HUES48 (cell line): ENCODE data around the gene ZNF579.
"Not testable (repeated sequence)": the region's sequence is repeated elsewhere in the genome, so short reads cannot be mapped to it uniquely, and the experiment has no call there.

Experiments
- H3K27ac ChIP-seq: one replicate; pipeline ENCODE4 v1.7.0; 2013; ENCODE audit warnings: low read depth, low read length, inconsistent platforms
- H3K27me3 ChIP-seq: 2 replicates; pipeline ENCODE4 v1.6.1; 2013; ENCODE audit warnings: mild to moderate bottlenecking, low read length; ENCODE audit not compliant: control insufficient read depth, insufficient read depth
- H3K36me3 ChIP-seq: 2 replicates; pipeline ENCODE4 v1.6.1; 2013; ENCODE audit warnings: low read length; ENCODE audit not compliant: control insufficient read depth, insufficient read depth
- H3K4me1 ChIP-seq: 2 replicates; pipeline ENCODE4 v1.6.1; 2013; ENCODE audit warnings: mild to moderate bottlenecking, low read length; ENCODE audit not compliant: control insufficient read depth, insufficient read depth
- H3K4me3 ChIP-seq: 2 replicates; pipeline ENCODE4 v1.5.1; 2013; ENCODE audit warnings: mild to moderate bottlenecking, low read depth, low read length
- H3K9ac ChIP-seq: 2 replicates; pipeline ENCODE4 v1.6.1; 2013; ENCODE audit warnings: mild to moderate bottlenecking, low read depth, low read length, moderate library complexity
- H3K9me3 ChIP-seq: 2 replicates; pipeline ENCODE4 v1.6.1; 2013; ENCODE audit warnings: low read length; ENCODE audit not compliant: control insufficient read depth, insufficient read depth

The ZNF579 gene

DNA sequence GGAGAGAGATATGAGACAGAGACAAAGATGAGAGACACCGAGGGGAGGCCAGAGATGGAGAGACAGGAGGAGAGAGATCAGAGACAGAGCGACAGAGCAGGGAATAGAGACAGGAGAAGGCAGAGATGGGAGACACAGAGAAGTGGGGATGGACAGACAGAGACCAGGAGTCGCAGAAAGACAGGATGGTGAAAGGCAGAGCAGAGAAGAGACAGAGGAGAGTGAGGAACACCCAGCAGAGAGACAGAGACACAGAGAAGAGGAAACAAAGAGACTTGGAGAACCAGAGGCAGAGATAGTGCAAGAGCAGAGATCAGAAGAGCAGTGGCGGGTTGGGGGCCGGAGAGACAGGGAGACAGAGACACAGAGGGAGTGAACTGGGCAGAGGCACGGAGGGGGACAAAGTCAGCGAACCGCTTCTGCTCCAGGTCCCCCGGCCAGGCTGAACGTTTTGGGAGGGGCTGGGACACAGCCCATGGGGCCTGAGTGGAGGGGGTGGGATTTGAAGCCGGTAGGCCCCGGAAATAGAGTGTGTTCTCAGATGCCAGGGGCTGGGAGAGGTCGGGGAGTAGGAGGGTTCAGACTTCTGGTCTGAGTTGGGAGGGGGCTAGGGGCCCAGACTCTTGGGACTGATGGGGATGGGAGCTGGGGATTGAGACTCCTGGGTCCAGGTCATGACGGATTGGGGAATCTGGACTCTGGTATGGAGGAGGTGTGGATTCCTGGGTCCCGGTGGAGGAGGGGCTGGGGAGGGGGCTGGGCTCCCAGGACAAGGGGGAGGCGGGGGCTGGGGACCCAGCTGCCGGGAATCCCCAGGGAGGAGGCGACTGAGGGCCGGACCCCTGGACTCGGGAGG, 654 bp downstream of the ZNF579 start:
- Histone ChIP-seq H3K27me3 (no peaks in the 10 kb centered on the region), H3K4me3 (peak overlapping the region; percentile 82), H3K27ac (peak overlapping the region; percentile 88), H3K9ac (peak overlapping the region; percentile 72), H3K36me3 (peaks cover 17% of the 10 kb centered on the region), H3K4me1 (no peaks in the 10 kb centered on the region; the same call in 1 of the 2 replicates), H3K9me3 (no peaks in the 10 kb centered on the region)

DNA sequence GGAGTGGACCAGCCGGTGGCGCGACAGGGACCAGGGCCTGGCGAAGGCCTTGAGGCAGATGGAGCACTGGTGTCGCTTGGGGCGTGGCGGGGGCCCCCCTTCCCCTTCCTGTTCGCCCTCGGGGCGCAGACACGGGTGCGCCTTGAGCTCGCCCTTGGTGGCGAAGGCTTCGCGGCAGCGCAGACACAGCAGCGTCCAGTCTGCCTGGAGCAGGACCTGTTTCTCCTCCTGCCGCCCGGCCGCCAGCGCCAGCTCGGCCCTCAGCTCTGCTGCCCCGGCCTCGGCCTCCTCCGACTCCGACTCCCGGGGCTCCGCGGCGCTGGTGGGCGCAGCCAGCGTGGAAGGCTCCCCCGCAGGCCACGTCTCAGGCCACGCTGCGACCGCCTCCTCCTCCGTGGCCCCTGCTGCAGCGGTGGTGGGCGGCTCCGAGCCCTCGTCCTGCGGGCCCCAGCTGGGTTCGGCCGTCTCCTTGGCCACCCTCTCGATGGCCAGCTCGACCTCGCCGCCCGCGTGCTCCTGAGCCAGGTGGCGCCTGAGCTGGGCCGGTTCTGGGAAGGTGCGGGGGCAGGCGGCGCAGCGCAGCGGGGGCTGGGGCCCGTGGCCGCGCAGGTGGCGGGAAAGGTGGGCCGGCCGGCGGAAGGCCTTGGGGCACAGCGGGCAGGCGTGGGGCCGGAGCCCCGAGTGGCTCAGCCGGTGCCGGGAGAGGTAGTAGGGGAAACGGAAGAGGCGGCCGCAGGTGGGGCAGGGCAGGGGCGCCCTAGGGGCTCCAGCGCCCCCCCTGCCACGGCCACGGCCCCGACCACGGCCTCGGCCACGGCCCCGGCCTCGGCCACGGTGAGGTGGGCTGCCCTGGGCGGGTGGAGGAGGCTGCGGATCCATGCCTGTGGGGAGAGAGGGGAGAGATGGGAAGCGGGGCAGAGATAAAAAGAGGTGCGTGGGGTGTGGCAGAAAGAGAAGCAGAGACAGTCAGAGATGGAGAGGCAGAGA, 1.6 kb downstream of the ZNF579 start:
- peak overlapping the region; percentile 82 for H3K4me3 ChIP-seq
- no peaks in the 10 kb centered on the region; the same call in 1 of the 2 replicates for H3K4me1 ChIP-seq
- H3K27me3 ChIP-seq: no peaks in the 10 kb centered on the region
- peak overlapping the region; percentile 61; the same call in 1 of the 2 replicates for H3K9ac ChIP-seq
- no peaks in the 10 kb centered on the region for H3K9me3 ChIP-seq
- H3K27ac ChIP-seq: no peak overlapping the region
- H3K36me3 ChIP-seq: peaks cover 17% of the 10 kb centered on the region

DNA sequence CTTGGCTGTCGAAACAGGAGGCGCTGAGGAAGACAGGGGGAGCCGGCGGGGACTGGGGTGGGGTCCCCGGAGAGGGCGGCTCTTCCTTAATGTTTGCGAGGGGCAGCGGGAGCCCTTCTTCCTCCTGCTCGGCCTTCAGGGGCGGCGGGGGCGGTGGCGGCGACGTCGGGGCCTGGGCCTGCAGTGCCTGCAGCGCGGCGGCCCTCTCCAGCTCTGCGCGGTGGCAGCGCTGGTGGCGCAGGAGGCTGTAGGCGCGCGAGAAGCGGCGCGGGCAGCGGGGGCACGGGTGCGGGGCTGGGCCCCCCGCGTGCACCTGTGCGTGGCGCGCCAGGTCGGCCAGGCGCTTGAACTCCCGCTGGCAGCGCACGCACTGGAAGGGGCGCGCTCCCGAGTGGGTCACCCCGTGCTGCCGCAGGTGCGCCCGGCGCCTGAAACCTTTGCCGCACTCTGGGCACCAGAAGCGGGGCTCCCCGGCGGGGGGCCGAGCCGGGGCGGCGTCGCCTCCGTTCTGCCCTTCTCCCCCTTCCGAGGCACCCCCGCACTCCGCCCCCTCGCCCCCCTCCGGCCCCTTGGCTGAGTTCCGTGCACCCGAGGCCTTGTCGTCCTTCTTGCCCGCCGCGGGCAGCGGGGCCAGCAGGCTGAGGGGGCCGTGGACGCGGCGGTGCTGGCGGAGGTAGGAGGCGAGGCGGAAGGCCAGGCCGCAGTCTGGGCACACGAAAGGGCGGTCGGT, 2.5 kb downstream of the ZNF579 start:
- H3K4me3 ChIP-seq: no peak overlapping the region
- no peak overlapping the region for H3K27ac ChIP-seq
- peaks cover 17% of the 10 kb centered on the region for H3K36me3 ChIP-seq
- H3K4me1 ChIP-seq: no peaks in the 10 kb centered on the region; the same call in 1 of the 2 replicates
- H3K27me3 ChIP-seq: no peaks in the 10 kb centered on the region
- no peak overlapping the region for H3K9ac ChIP-seq
- no peaks in the 10 kb centered on the region for H3K9me3 ChIP-seq

DNA sequence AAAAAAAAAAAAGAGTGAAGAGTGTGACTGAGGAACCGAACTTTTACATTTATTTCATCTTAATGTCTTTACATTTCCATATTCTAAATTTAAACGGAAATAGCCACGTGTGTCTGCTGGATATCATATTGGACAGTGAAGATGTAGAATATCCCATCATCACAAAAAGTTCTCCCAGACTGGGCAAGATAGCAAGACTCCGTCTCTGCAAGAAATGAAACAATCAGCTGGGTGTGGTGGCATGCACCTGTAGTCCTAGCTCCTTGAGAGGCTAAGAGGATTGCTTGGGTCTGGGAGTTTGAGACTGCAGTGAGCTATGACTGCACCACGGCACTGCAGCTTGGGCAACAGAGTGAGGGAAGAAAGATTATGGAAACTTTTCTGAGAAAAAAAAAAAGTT, 3.9 kb downstream of the ZNF579 start:
- H3K9me3 ChIP-seq: no peaks in the 10 kb centered on the region
- H3K27me3 ChIP-seq: no peaks in the 10 kb centered on the region
- peaks cover 17% of the 10 kb centered on the region for H3K36me3 ChIP-seq
- no peaks in the 10 kb centered on the region; the same call in 1 of the 2 replicates for H3K4me1 ChIP-seq
- H3K27ac ChIP-seq: no peak overlapping the region
- no peak overlapping the region for H3K9ac ChIP-seq
- no peak overlapping the region for H3K4me3 ChIP-seq

DNA sequence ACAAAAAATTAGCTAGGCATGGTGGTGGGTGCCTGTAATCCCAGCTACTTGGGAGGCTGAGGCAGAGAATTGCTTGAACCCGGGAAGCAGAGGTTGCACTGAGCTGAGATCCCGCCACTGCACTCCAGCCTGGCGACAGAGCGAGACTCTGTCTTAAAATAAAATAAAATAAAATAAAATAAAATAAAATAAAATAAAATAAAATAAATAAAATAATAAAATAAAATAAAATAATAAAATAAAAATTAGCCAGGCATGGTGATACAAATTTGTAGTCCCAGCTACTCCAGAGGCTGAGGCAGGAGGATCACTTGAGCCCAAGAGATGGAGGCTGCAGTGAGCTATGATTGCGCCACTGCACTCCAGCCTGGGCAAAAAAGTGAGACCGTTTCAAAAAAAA, 6.7 kb downstream of the ZNF579 start:
- not testable (repeated sequence) for H3K9ac ChIP-seq, H3K27me3 ChIP-seq, H3K9me3 ChIP-seq, H3K4me1 ChIP-seq, H3K4me3 ChIP-seq, H3K27ac ChIP-seq
- H3K36me3 ChIP-seq: peaks cover 17% of the 10 kb centered on the region

DNA sequence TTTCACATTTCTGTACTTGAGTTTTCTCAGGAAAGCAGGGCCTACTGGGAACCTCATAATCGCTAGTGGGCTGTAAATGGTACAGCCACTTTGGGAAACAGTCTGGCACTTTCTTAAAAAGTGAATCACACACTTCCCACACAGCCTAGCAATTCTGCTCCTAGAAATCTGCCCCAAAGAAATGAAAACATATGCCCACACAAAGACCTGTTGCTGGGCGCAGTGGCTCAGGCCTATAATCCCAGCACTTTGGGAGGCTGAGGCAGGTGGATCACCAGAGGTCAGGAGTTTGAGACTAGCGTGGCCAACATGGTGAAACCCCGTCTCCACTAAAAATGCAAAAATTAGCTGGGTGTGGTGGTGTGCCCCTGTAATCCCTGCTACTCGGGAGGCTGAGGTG, 11.2 kb downstream of the ZNF579 start:
- H3K27me3 ChIP-seq, H3K36me3 ChIP-seq, H3K4me1 ChIP-seq, H3K9me3 ChIP-seq, H3K4me3 ChIP-seq, H3K27ac ChIP-seq, H3K9ac ChIP-seq: not testable (repeated sequence)

DNA sequence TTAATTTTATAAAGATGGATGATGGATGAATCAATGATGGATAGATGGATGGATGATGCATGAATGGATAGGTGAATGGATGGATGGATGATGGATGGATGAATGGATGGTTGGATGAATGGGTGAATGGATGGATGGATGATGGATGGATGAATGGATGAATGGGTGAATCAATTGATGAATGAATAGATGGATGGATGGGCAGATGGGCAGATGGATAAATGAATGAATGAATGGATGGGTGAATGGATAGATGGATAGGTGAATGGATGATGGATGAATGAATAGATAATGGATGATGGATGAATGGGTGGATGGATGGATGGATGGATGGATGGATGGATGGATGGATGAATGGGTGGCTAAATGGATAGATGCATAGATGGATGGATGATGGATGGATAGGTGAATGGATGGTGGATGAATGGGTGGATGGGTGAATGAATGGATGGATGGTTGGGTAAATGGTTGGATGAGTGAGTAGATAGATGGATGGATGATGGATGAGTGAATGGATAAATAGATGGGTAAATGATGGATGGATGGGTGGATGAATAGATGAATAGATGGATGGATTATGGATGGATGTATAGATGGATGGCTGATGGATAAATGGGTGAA, 12.8 kb downstream of the ZNF579 start:
- Histone ChIP-seq H3K4me1 (no peaks in the 10 kb centered on the region), H3K9me3 (no peaks in the 10 kb centered on the region), H3K27ac (no peak overlapping the region), H3K9ac (no peak overlapping the region), H3K27me3 (no peaks in the 10 kb centered on the region; the same call in 1 of the 2 replicates), H3K36me3 (no peaks in the 10 kb centered on the region), H3K4me3 (no peak overlapping the region)

DNA sequence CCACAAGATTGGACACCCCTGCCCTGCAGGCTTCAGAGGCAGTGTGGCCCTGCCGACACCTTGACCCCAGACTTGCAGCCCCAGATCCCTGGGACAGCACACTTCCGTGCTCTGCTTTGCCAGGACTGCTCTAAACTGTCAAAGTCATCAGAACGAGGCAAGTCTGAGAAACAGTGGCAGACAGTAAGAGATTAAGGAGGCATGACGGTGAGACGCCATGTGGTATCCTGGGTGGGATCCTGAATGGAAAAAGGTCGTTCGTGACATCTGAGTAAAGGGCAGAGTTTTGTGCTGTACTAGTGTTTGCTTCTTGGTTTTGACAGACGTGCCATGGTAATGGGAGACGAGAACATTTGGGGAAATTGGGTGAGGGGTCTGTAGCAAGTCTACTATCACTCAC, 13.8 kb downstream of the ZNF579 start:
- Histone ChIP-seq H3K36me3 (no peaks in the 10 kb centered on the region), H3K9me3 (no peaks in the 10 kb centered on the region), H3K4me3 (no peak overlapping the region), H3K27me3 (no peaks in the 10 kb centered on the region; the same call in 1 of the 2 replicates), H3K4me1 (no peaks in the 10 kb centered on the region), H3K9ac (no peak overlapping the region), H3K27ac (no peak overlapping the region)

DNA sequence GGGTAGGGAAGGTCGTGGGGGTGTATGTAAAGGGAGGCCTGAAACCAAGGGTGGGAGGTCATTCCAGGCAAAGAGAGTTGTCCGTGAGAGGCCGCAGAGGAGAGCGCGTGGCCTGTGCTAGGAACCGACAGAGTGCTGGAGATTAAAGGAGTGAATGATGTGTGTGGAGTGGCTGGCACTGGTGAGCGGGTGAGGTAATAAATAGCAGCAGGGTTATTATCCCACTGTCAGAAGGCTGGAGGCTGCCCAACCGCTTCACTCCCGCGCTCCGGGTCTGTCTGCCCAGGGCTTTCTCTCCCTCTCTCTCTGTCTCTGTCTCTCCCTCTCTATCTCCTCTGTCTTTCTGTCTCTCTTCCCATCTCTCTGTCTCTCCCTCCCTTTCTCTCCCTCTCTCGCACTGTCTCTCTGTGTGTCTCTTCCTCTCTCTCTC, 17.4 kb downstream of the ZNF579 start:
- Histone ChIP-seq H3K36me3 (no peaks in the 10 kb centered on the region), H3K4me1 (no peaks in the 10 kb centered on the region), H3K4me3 (no peak overlapping the region), H3K27ac (no peak overlapping the region), H3K9me3 (no peaks in the 10 kb centered on the region), H3K27me3 (no peaks in the 10 kb centered on the region; the same call in 1 of the 2 replicates), H3K9ac (no peak overlapping the region)

DNA sequence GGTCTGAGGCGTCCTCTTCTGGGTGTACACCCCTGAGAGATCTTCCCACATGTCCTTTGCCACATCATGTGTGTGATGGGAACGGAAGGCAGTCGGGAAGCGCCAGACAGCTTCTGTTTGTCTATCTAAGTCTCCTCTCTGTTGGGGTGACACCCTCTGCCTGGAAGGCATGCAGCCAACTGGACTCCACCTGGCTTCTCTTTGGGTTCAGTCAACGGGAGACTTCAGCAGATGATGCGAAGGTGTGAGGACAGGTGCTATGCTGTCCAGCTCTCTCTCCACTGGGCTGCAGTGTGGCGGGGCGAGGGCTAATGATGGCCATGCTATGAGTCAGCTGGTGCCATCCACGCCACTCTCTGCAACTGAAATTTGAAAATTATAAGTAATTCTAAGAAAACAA, 21.0 kb downstream of the ZNF579 start:
- H3K36me3 ChIP-seq: no peaks in the 10 kb centered on the region
- no peaks in the 10 kb centered on the region for H3K27me3 ChIP-seq
- no peak overlapping the region for H3K27ac ChIP-seq
- H3K9ac ChIP-seq: no peak overlapping the region
- H3K4me3 ChIP-seq: no peak overlapping the region
- no peaks in the 10 kb centered on the region for H3K9me3 ChIP-seq
- H3K4me1 ChIP-seq: no peaks in the 10 kb centered on the region
